HepG2 (cell line): Measurements from ENCODE around the gene RCOR3. TPM values are rescaled to one million over a fixed set of nuclear protein-coding genes. Genes with fewer than 3 reads are reported as not detected.

Experiments used
- ATAC-seq: fragments of 200-7000 bp; cut with Tn5 transposase; 3 replicates; pipeline ENCODE4 v1.9.1; 2020; ENCODE audit warnings: mild to moderate bottlenecking, moderate library complexity
- BruUV-seq: library from RNA; stranded (reverse); fragments of 400-500 nt; replicated peaks from 2 replicates; lab custom pipeline; 2021; lab: Mats Ljungman, UMichigan
- CTCF ChIA-PET: fragments of 300-600 bp; formaldehyde crosslinking; extraction: SDS; loops from one replicate; lab custom pipeline; 2021; ENCODE audit warnings: low total read pairs, inconsistent platforms, low intra/inter-chr PET ratio; lab: Yijun Ruan, JAX
- POLR2A ChIA-PET: fragments of 350-600 bp; sonication (Branson Sonifier 250); formaldehyde crosslinking; loops from one replicate; lab custom pipeline; 2020; ENCODE audit warnings: antibody characterized with exemption, inconsistent platforms; lab: Yijun Ruan, JAX
- DNase-seq: peaks from one replicate; pipeline ENCODE4 v3.0.0-alpha.2; 2015; ENCODE audit warnings: low spot score
- FAIRE-seq: peaks from 3 replicates; lab custom pipeline; 2011; peaks lifted over from hg19 to GRCh38; lab: Jason Lieb, UNC
- H2AFZ ChIP-seq: one replicate; pipeline ENCODE4 v1.6.1; 2011; ENCODE audit warnings: low read length, inconsistent platforms
- H3K27ac ChIP-seq: fragments of 300-600 bp; 3 replicates; pipeline ENCODE4 v1.8.0; 2011; ENCODE audit warnings: mixed run types, mild to moderate bottlenecking, mixed read lengths, low read length, inconsistent platforms; ENCODE audit not compliant: insufficient read depth; ENCODE audit errors: extremely low read length
- H3K27me3 ChIP-seq, 2 experiments: fragments of 200-600 bp in 1 of 2; 2 replicates in 1 of 2; 3 replicates in 1 of 2; pipeline versions ENCODE4 v1.6.0 to v1.8.0; 2011; ENCODE audit warnings: low read length in 2 of 2, mild to moderate bottlenecking in 2 of 2, moderate library complexity in 2 of 2, inconsistent platforms in 1 of 2; ENCODE audit not compliant: insufficient read depth in 2 of 2, control insufficient read depth in 1 of 2
- H3K36me3 ChIP-seq, 2 experiments: fragments of 200-600 bp in 1 of 2; replicated peaks in 1 of 2; 2 replicates in 1 of 2; 3 replicates in 1 of 2; pipeline versions ENCODE4 v1.5.1 to v1.8.0; 2011; ENCODE audit warnings: low read length in 2 of 2, inconsistent platforms in 1 of 2; ENCODE audit not compliant: insufficient read depth in 2 of 2, control insufficient read depth in 1 of 2
- H3K4me1 ChIP-seq: 2 replicates; pipeline ENCODE4 v1.5.1; 2012; ENCODE audit warnings: low read length, inconsistent platforms; ENCODE audit not compliant: insufficient read depth
- H3K4me2 ChIP-seq: 2 replicates; pipeline ENCODE4 v1.6.0; 2011; ENCODE audit warnings: low read depth, low read length, inconsistent platforms
- H3K4me3 ChIP-seq, 3 experiments: fragments of 200-600 bp in 1 of 3; sonication (generic), shearing (Covaris generic) in 1 of 3; replicated peaks in 1 of 3; 2 replicates each; pipeline ENCODE4 v1.5.1; 2011 to 2016; ENCODE audit warnings: low read length in 3 of 3, inconsistent platforms in 2 of 3, low read depth in 2 of 3, mild to moderate bottlenecking in 2 of 3, control low read depth in 1 of 3, mixed read lengths in 1 of 3; ENCODE audit not compliant: insufficient read depth in 1 of 3
- H3K79me2 ChIP-seq: one replicate; pipeline ENCODE4 v1.6.1; 2011; ENCODE audit warnings: low read length, inconsistent platforms; ENCODE audit not compliant: insufficient read depth
- H3K9ac ChIP-seq: 2 replicates; pipeline ENCODE4 v1.6.0; 2011; ENCODE audit warnings: mild to moderate bottlenecking, low read depth, low read length, inconsistent platforms; ENCODE audit not compliant: insufficient read depth
- H3K9me3 ChIP-seq: 2 replicates; pipeline ENCODE4 v1.5.1; 2012; ENCODE audit warnings: mild to moderate bottlenecking, low read length
- H4K20me1 ChIP-seq: 2 replicates; pipeline ENCODE4 v1.6.0; 2011; ENCODE audit warnings: inconsistent platforms, mild to moderate bottlenecking, low read length, moderate library complexity; ENCODE audit not compliant: insufficient read depth
- AGO2 ChIP-seq: fragments of 200-400 bp; formaldehyde crosslinking; optimal IDR thresholded peaks from 2 replicates; pipeline ENCODE3; 2017; ENCODE audit warnings: mild to moderate bottlenecking, low read depth, low read length, moderate library complexity
- ELF3 ChIP-seq: IDR thresholded peaks from 2 replicates; pipeline ENCODE4 v1.6.1; 2016; ENCODE audit warnings: missing genetic modification reagents, missing compliant biosample characterization
- KLF11 ChIP-seq: IDR thresholded peaks from 2 replicates; pipeline ENCODE4 v1.6.1; 2016; ENCODE audit warnings: missing compliant biosample characterization
- NBN ChIP-seq: fragments of 450-650 bp; conservative IDR thresholded peaks from 2 replicates; pipeline ENCODE4 v1.6.1; 2017
- NFE2L1 ChIP-seq: sonication (generic); formaldehyde crosslinking; IDR thresholded peaks from 2 replicates; pipeline ENCODE4 v1.4.0; 2020; ENCODE audit warnings: missing genetic modification reagents, mild to moderate bottlenecking, borderline replicate concordance
- ZNF337 ChIP-seq: sonication (generic); formaldehyde crosslinking; IDR thresholded peaks from 2 replicates; pipeline ENCODE4 v1.5.1; 2020; ENCODE audit warnings: missing genetic modification reagents, low read depth, mild to moderate bottlenecking, borderline replicate concordance
- WGBS: methylation state at CpG from one replicate; pipeline ENCODE4 v1.1.6; 2017; ENCODE audit warnings: low lambda C conversion rate; 5-methylcytosine and 5-hydroxymethylcytosine counted together
- in situ Hi-C: cut with HindIII; loops from 2 replicates; pipeline ENCODE4 v1.10.0; 2017; ENCODE audit warnings: low pct_unique_long_range_greater_than_20kb; ENCODE audit not compliant: extremely low pct_ligation_motif_present
- intact Hi-C: fragments of 100-400 bp; cut with micrococcal nuclease; formaldehyde crosslinking; loops from one replicate; pipeline ENCODE4 v1.10.0; 2022; ENCODE audit not compliant: unreplicated experiment
- polyA plus RNA-seq, 8 experiments: library from polyadenylated mRNA; depleted of rRNA in 3 of 8; stranded (reverse) in 7 of 8; unstranded in 1 of 8; fragments of >200 nt; fragmentation: Illumina TruSeq in 4 of 8; extraction: Trizol in 4 of 8; gene quantifications; 2 replicates each; pipeline versions ENCODE4 v1.2.1 to v1.2.3, GENCODE V29; 2011 to 2016; ENCODE audit warnings: low read depth in 4 of 8, missing spikeins in 1 of 8, mixed read lengths in 1 of 8; ENCODE audit not compliant: insufficient read depth in 1 of 8
- total RNA-seq, 5 experiments: library from RNA; depleted of rRNA; stranded (reverse); fragments of >200 nt; fragmentation: Illumina TruSeq; extraction: Trizol; gene quantifications; 2 replicates each; pipeline ENCODE4 v1.2.3, GENCODE V29; 2016; ENCODE audit warnings: low read depth in 1 of 5
- TF ChIP-seq, protein P1 (sequence below): sonication (generic); formaldehyde crosslinking; IDR thresholded peaks from 2 replicates; pipeline ENCODE4 v1.4.0; 2020; ENCODE audit warnings: mild to moderate bottlenecking, missing genetic modification reagents
- TF ChIP-seq, protein P2 (sequence below): sonication (generic); formaldehyde crosslinking; IDR thresholded peaks from 2 replicates; pipeline ENCODE4 v1.4.0; 2020; ENCODE audit warnings: low read depth, mild to moderate bottlenecking, missing genetic modification reagents

RCOR3 gene
- total and polyA plus RNA-seq, 2 of the 13 experiments (the other 11 are each of a cell fraction or from before 2014, with no cell fraction given) = 16.8 to 31.6 TPM

DNA sequence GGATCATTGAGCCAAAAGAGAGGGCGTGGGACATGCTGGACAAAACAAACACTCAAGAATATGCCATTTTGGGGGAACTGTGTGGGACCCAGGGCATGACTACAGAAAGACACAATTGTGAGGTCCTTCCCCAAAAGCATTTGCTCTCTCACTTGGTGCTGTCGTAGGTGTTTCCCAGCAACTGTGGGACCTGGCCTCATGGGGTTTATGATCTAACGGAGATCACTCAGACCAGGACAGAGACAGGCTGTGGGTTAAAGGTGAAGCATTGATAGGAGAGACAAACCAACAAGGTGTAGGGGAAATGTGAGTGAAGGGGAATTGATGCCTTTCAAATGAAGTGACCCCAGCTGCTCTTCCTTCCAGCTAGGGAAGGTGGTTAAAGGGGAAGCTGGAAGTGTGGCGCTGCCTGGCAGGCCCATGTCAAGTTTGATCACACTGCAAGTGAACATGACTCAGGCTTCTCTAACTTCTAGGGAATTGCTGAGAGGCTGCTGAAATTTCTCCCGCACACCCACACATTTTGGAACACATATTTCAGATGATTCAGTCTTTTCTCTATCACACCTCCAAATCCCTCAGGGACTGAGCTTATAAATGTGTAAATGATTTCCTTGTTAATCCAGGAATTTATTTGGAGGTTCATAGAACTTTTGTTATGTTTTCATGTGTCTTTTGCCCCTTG is 97.7 kb downstream of the RCOR3 start:
- H3K9me3 ChIP-seq = no peaks in the 10 kb centered on the region
- no TSS peak for BruUV-seq
- no peak overlapping the region for H3K4me3 ChIP-seq
- intact Hi-C loops (no loop called here), in situ Hi-C loops (no loop called here)
- no peaks in the 10 kb centered on the region for H4K20me1 ChIP-seq
- WGBS = 73% methylated on average over 5 of the region's 5 CpGs
- H3K36me3 ChIP-seq = no peaks in the 10 kb centered on the region
- H3K4me2 ChIP-seq = no peak overlapping the region
- H3K9ac ChIP-seq = no peak overlapping the region
- H3K79me2 ChIP-seq = no peaks in the 10 kb centered on the region
- ATAC-seq (no peak), DNase-seq (no peak), FAIRE-seq (no peak)
- ChIA-PET POLR2A (no interaction called here), CTCF (no interaction called here)
- H3K27ac ChIP-seq = no peak overlapping the region
- TF ChIP-seq ELF3 (no peak), NBN (no peak), AGO2 (no peak), ZNF337 (CRISPR knock-in tag) (no peak), NFE2L1 (no peak), KLF11 (CRISPR knock-in tag) (no peak)
- TF ChIP-seq, protein P1, sequence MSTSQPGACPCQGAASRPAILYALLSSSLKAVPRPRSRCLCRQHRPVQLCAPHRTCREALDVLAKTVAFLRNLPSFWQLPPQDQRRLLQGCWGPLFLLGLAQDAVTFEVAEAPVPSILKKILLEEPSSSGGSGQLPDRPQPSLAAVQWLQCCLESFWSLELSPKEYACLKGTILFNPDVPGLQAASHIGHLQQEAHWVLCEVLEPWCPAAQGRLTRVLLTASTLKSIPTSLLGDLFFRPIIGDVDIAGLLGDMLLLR = no peak
- TF ChIP-seq, protein P2, sequence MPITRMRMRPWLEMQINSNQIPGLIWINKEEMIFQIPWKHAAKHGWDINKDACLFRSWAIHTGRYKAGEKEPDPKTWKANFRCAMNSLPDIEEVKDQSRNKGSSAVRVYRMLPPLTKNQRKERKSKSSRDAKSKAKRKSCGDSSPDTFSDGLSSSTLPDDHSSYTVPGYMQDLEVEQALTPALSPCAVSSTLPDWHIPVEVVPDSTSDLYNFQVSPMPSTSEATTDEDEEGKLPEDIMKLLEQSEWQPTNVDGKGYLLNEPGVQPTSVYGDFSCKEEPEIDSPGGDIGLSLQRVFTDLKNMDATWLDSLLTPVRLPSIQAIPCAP (CRISPR knock-in tag) = no peak
- H3K27me3 ChIP-seq = no peaks in the 10 kb centered on the region
- peaks cover 39% of the 10 kb centered on the region for H3K4me1 ChIP-seq
- H2AFZ ChIP-seq = no peak overlapping the region
